ENCODE results near the gene FAM221A.

Gene FAM221A

DNA sequence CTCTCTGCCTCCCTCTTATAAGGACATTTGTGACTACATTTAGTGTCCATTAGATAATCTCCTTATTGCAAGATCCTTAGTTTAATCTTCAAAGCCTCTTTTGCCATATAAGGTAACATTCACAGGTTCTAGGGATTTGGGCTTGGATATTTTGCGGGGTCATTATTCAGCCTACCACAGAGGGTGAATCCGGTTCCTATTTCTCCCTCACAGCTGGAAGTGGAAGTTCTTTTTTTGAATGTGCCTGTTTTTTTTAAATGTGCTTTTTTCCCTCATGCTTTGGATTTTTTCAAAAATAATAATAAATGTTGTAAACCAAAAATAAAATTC lies 17.1 kb upstream of the FAM221A start:
- no peak for ATAC-seq
- no peak for TF ChIP-seq RARB (CRISPR knock-in tag; IDR thresholded peaks at IDR 0.05)
- no peak for TF ChIP-seq GLIS3 (CRISPR knock-in tag; IDR thresholded peaks at IDR 0.05)
- no peak for TF ChIP-seq SNAI2 (CRISPR knock-in tag; IDR thresholded peaks at IDR 0.05)
- no peak for TF ChIP-seq ISL1 (CRISPR knock-in tag; IDR thresholded peaks at IDR 0.05)
- TF ChIP-seq TOX (CRISPR knock-in tag; IDR thresholded peaks at IDR 0.05; ENCODE audit: borderline replicate concordance), result no peak
- no peak for TF ChIP-seq ZFP3 (CRISPR knock-in tag; IDR thresholded peaks at IDR 0.05)
- TF ChIP-seq ZC3H10 (CRISPR knock-in tag; IDR thresholded peaks at IDR 0.05), result no peak
- TF ChIP-seq, protein P1, sequence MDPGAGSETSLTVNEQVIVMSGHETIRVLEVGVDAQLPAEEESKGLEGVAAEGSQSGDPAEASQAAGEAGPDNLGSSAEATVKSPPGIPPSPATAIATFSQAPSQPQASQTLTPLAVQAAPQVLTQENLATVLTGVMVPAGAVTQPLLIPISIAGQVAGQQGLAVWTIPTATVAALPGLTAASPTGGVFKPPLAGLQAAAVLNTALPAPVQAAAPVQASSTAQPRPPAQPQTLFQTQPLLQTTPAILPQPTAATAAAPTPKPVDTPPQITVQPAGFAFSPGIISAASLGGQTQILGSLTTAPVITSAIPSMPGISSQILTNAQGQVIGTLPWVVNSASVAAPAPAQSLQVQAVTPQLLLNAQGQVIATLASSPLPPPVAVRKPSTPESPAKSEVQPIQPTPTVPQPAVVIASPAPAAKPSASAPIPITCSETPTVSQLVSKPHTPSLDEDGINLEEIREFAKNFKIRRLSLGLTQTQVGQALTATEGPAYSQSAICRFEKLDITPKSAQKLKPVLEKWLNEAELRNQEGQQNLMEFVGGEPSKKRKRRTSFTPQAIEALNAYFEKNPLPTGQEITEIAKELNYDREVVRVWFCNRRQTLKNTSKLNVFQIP (CRISPR knock-in tag; IDR thresholded peaks at IDR 0.05; ENCODE audit: borderline replicate concordance, low read depth), result no peak
- TF ChIP-seq, protein P2, sequence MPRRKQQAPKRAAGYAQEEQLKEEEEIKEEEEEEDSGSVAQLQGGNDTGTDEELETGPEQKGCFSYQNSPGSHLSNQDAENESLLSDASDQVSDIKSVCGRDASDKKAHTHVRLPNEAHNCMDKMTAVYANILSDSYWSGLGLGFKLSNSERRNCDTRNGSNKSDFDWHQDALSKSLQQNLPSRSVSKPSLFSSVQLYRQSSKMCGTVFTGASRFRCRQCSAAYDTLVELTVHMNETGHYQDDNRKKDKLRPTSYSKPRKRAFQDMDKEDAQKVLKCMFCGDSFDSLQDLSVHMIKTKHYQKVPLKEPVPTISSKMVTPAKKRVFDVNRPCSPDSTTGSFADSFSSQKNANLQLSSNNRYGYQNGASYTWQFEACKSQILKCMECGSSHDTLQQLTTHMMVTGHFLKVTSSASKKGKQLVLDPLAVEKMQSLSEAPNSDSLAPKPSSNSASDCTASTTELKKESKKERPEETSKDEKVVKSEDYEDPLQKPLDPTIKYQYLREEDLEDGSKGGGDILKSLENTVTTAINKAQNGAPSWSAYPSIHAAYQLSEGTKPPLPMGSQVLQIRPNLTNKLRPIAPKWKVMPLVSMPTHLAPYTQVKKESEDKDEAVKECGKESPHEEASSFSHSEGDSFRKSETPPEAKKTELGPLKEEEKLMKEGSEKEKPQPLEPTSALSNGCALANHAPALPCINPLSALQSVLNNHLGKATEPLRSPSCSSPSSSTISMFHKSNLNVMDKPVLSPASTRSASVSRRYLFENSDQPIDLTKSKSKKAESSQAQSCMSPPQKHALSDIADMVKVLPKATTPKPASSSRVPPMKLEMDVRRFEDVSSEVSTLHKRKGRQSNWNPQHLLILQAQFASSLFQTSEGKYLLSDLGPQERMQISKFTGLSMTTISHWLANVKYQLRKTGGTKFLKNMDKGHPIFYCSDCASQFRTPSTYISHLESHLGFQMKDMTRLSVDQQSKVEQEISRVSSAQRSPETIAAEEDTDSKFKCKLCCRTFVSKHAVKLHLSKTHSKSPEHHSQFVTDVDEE (CRISPR knock-in tag; IDR thresholded peaks at IDR 0.05), result no peak
- TF ChIP-seq OSR1 (CRISPR knock-in tag; IDR thresholded peaks at IDR 0.05), result no peak
- TF ChIP-seq, protein P3, sequence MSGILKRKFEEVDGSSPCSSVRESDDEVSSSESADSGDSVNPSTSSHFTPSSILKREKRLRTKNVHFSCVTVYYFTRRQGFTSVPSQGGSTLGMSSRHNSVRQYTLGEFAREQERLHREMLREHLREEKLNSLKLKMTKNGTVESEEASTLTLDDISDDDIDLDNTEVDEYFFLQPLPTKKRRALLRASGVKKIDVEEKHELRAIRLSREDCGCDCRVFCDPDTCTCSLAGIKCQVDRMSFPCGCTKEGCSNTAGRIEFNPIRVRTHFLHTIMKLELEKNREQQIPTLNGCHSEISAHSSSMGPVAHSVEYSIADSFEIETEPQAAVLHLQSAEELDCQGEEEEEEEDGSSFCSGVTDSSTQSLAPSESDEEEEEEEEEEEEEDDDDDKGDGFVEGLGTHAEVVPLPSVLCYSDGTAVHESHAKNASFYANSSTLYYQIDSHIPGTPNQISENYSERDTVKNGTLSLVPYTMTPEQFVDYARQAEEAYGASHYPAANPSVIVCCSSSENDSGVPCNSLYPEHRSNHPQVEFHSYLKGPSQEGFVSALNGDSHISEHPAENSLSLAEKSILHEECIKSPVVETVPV (CRISPR knock-in tag; IDR thresholded peaks at IDR 0.05), result no peak
- no peak for TF ChIP-seq ZFP30 (CRISPR knock-in tag; IDR thresholded peaks at IDR 0.05)
- TF ChIP-seq, protein P4, sequence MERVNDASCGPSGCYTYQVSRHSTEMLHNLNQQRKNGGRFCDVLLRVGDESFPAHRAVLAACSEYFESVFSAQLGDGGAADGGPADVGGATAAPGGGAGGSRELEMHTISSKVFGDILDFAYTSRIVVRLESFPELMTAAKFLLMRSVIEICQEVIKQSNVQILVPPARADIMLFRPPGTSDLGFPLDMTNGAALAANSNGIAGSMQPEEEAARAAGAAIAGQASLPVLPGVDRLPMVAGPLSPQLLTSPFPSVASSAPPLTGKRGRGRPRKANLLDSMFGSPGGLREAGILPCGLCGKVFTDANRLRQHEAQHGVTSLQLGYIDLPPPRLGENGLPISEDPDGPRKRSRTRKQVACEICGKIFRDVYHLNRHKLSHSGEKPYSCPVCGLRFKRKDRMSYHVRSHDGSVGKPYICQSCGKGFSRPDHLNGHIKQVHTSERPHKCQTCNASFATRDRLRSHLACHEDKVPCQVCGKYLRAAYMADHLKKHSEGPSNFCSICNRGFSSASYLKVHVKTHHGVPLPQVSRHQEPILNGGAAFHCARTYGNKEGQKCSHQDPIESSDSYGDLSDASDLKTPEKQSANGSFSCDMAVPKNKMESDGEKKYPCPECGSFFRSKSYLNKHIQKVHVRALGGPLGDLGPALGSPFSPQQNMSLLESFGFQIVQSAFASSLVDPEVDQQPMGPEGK (CRISPR knock-in tag; IDR thresholded peaks at IDR 0.05; ENCODE audit: borderline replicate concordance), result no peak
- no peak for TF ChIP-seq ZNF565 (CRISPR knock-in tag; conservative IDR thresholded peaks at IDR 0.05; ENCODE audit: low read depth)
- TF ChIP-seq BACH2 (CRISPR knock-in tag; IDR thresholded peaks at IDR 0.05; ENCODE audit: borderline replicate concordance), result no peak
- TF ChIP-seq ESRRG (CRISPR knock-in tag; IDR thresholded peaks at IDR 0.05), result no peak
- no peak for TF ChIP-seq CSDC2 (CRISPR knock-in tag; IDR thresholded peaks at IDR 0.05)
- no peak for TF ChIP-seq ARNTL (CRISPR knock-in tag; IDR thresholded peaks at IDR 0.05; ENCODE audit: borderline replicate concordance, low read depth)
- TF ChIP-seq PPARA (CRISPR knock-in tag; IDR thresholded peaks at IDR 0.05; ENCODE audit: borderline replicate concordance), result no peak

DNA sequence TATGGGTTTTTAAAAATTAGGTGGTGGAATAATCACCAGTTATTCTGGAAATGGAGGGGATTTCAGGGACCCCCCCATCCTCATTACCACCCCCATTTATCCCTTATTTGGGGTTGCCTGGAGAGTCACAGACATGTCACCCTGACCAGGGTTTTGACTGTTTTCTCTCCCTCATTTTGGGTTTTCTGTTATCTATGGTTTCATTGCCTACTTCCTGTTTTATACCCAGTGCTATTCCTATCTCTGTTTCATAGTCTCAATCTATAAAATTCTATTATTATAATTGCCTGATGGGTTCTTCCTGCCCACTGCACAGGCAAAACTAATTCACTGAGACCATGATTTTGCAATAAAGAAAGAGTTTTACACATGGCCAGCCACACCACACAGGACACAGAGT lies 15.9 kb upstream of the FAM221A start:
- TF ChIP-seq BACH2 (CRISPR knock-in tag; IDR thresholded peaks at IDR 0.05; ENCODE audit: borderline replicate concordance) (no peak), ZNF8 (CRISPR knock-in tag; IDR thresholded peaks at IDR 0.05) (no peak), GLIS3 (CRISPR knock-in tag; IDR thresholded peaks at IDR 0.05) (no peak), ZNF70 (CRISPR knock-in tag; IDR thresholded peaks at IDR 0.05) (no peak), ZNF565 (CRISPR knock-in tag; conservative IDR thresholded peaks at IDR 0.05; ENCODE audit: low read depth) (no peak), PPARA (CRISPR knock-in tag; IDR thresholded peaks at IDR 0.05; ENCODE audit: borderline replicate concordance) (no peak), ZFP3 (CRISPR knock-in tag; IDR thresholded peaks at IDR 0.05) (no peak), ESRRG (CRISPR knock-in tag; IDR thresholded peaks at IDR 0.05) (no peak), CSDC2 (CRISPR knock-in tag; IDR thresholded peaks at IDR 0.05) (no peak), TOX (CRISPR knock-in tag; IDR thresholded peaks at IDR 0.05; ENCODE audit: borderline replicate concordance) (no peak), ARNTL (CRISPR knock-in tag; IDR thresholded peaks at IDR 0.05; ENCODE audit: borderline replicate concordance, low read depth) (no peak)
- TF ChIP-seq, protein P3 (CRISPR knock-in tag; IDR thresholded peaks at IDR 0.05), result no peak
- TF ChIP-seq, protein P4 (CRISPR knock-in tag; IDR thresholded peaks at IDR 0.05; ENCODE audit: borderline replicate concordance), result no peak
- TF ChIP-seq, protein P2 (CRISPR knock-in tag; IDR thresholded peaks at IDR 0.05), result no peak
- no peak for ATAC-seq

Measured in SK-N-SH treated with all-trans-retinoic acid at 6 μM for 48 hours (cell line).